HFF-Myc (cell line): ENCODE results near the gene PARN.

Source experiments
- DNase-seq: peaks from one replicate; pipeline ENCODE4 v3.0.0-alpha.2; 2011; ENCODE audit warnings: low read depth; ENCODE audit errors: extremely low read depth
- H3K4me3 ChIP-seq: replicated peaks from 2 replicates; pipeline ENCODE4 v1.5.1; 2011; ENCODE audit warnings: low read depth, mild to moderate bottlenecking, control low read depth, low read length
- CTCF ChIP-seq: IDR thresholded peaks from 2 replicates; pipeline ENCODE4 v1.5.1; 2012; ENCODE audit warnings: mild to moderate bottlenecking, low read depth, low read length, control low read depth; ENCODE audit errors: missing control alignments

The PARN gene

GRCh38 chr16:14386115-14386514 lies 243.9 kb downstream of the PARN start:
- DNase-seq: no peak
- no peak for TF ChIP-seq CTCF
- no peak overlapping the region for H3K4me3 ChIP-seq
